ENCODE results near the gene MTA2. TPM values are rescaled to one million over a fixed set of nuclear protein-coding genes. Genes with fewer than 3 reads are reported as not detected.

The MTA2 gene
- total and polyA plus RNA-seq, 2 donors (not counting 1 experiment from before 2014, with no cell fraction given): 37.2 to 139 TPM

DNA sequence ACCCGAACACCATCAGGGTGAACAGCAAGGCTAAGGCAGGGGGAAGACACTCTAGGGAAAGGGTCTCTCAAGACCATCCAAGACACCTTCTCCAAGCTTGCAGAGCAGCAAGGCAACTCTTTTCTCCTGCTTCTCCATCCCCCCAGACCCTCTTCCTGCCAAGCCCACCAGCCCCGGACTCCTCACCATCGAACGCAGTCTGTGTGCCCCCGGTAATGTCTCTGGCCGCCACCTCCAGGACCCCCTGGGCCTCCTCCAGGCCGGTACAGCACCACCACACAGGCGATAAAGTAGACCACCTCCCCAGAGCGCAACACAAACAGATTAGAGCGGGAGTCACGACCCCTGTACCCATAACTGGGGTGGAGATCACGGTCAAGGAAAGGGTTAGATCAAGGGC is 7.1 kb upstream of the MTA2 start:
- no peak overlapping the region for H3K9ac ChIP-seq (ENCODE audit: low read length)
- H3K9me3 Mint-ChIP-seq (ENCODE audit: insufficient read depth): no peaks in the 10 kb centered on the region
- DNase-seq: no peak
- peaks cover 10 to 29% of the 10 kb centered on the region in 2 donors for H3K4me1 ChIP-seq (ENCODE audit: control insufficient read depth in 2 of 2, insufficient read depth in 2 of 2, low read length in 2 of 2)
- ChIA-PET POLR2A (interaction anchor here (1.5 to 1.8 kb wide), 2 partner anchors 17 to 56 kb away, joined by 4 to 5 read pairs; partner anchors contain the start of genes C11orf98, CSKMT and TUT1), CTCF (interaction anchor here (0.8 to 1.2 kb wide), 2 partner anchors 14 to 186 kb away, joined by 3 to 4 read pairs; no protein-coding TSS in a partner anchor)
- H4K20me1 ChIP-seq (ENCODE audit: control insufficient read depth, insufficient read depth, low read length, poor library complexity, severe bottlenecking): no peaks in the 10 kb centered on the region
- no peak overlapping the region for H3K27ac ChIP-seq (ENCODE audit: low read length in 2 of 2)
- H3K4me3 ChIP-seq (ENCODE audit: control extremely low read depth in 1 of 5, extremely low read depth in 1 of 5, insufficient read depth in 1 of 5, low read depth in 2 of 5, low read length in 4 of 5): no peak overlapping the region
- no peaks in the 10 kb centered on the region for H3K27me3 ChIP-seq (replicated peaks in 1 of 4; ENCODE audit: control extremely low read depth in 1 of 4, control insufficient read depth in 3 of 4, insufficient read depth in 4 of 4, low read length in 3 of 4)
- intact Hi-C loops (cut with micrococcal nuclease): no loop called here
- H2AFZ ChIP-seq (ENCODE audit: insufficient read depth, low read depth, low read length, poor library complexity, severe bottlenecking): no peak overlapping the region
- H3K4me2 ChIP-seq (replicated peaks; ENCODE audit: low read depth, low read length, poor library complexity, severe bottlenecking): no peak overlapping the region
- H3K27ac Mint-ChIP-seq: no peak overlapping the region
- no peak for ATAC-seq (ENCODE audit: low read depth)
- peak overlapping the region; percentile 5 for H3K4me3 Mint-ChIP-seq
- peaks cover 27% of the 10 kb centered on the region for H3K4me1 Mint-ChIP-seq
- H3K27me3 Mint-ChIP-seq: no peaks in the 10 kb centered on the region
- TF ChIP-seq EZH2 (IDR thresholded peaks at IDR 0.05; ENCODE audit: borderline replicate concordance, insufficient read depth, low read depth, low read length, poor library complexity, severe bottlenecking): no peak
- TF ChIP-seq, protein P1, sequence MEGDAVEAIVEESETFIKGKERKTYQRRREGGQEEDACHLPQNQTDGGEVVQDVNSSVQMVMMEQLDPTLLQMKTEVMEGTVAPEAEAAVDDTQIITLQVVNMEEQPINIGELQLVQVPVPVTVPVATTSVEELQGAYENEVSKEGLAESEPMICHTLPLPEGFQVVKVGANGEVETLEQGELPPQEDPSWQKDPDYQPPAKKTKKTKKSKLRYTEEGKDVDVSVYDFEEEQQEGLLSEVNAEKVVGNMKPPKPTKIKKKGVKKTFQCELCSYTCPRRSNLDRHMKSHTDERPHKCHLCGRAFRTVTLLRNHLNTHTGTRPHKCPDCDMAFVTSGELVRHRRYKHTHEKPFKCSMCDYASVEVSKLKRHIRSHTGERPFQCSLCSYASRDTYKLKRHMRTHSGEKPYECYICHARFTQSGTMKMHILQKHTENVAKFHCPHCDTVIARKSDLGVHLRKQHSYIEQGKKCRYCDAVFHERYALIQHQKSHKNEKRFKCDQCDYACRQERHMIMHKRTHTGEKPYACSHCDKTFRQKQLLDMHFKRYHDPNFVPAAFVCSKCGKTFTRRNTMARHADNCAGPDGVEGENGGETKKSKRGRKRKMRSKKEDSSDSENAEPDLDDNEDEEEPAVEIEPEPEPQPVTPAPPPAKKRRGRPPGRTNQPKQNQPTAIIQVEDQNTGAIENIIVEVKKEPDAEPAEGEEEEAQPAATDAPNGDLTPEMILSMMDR (IDR thresholded peaks at IDR 0.05): no peak
- peaks cover 66% of the 10 kb centered on the region for H3K79me2 ChIP-seq (ENCODE audit: control insufficient read depth, insufficient read depth, low read length)
- no peaks in the 10 kb centered on the region for H3K9me3 ChIP-seq (ENCODE audit: control extremely low read depth in 1 of 3, control insufficient read depth in 2 of 3, insufficient read depth in 1 of 3, low read length in 2 of 3)
- H3K36me3 ChIP-seq (replicated peaks in 1 of 2; ENCODE audit: control extremely low read depth in 1 of 2, control insufficient read depth in 1 of 2, extremely low read depth in 1 of 2, insufficient read depth in 2 of 2, low read length in 1 of 2): peaks cover 0 to 43% of the 10 kb centered on the region in 2 experiments
- 100% methylated on average over 7 of the region's 12 CpGs for whole genome bisulfite sequencing (ENCODE audit: insufficient coverage)

DNA sequence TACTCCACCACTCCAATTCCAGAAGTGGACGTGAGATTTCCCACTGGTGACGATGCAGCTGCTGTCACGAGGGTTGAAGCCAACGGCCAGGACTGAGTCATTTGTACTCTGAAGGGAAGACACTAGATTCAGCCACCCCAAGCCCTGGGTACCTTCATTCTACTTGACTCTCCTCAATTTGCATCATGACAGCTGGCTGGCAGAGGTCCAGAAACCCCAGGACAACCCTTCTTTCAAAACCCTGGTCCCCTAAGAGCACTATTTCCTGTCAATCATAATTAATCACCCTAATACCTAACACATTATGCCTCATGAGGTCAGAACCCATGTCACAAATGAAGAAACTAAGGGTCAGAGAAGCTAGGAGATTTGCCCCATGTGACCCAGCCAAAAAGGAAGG is 6.0 kb upstream of the MTA2 start:
- H3K27ac Mint-ChIP-seq: peak overlapping the region; percentile 59
- no peak for ATAC-seq (ENCODE audit: low read depth)
- peaks cover 35% of the 10 kb centered on the region for H3K4me1 Mint-ChIP-seq
- H3K4me3 Mint-ChIP-seq: no peak overlapping the region
- Histone ChIP-seq H3K4me1 (ENCODE audit: control insufficient read depth in 2 of 2, insufficient read depth in 2 of 2, low read length in 2 of 2) (peaks cover 10 to 28% of the 10 kb centered on the region in 2 donors), H3K36me3 (replicated peaks in 1 of 2; ENCODE audit: control extremely low read depth in 1 of 2, control insufficient read depth in 1 of 2, extremely low read depth in 1 of 2, insufficient read depth in 2 of 2, low read length in 1 of 2) (peaks cover 0 to 46% of the 10 kb centered on the region in 2 experiments), H3K9ac (ENCODE audit: low read length) (no peak overlapping the region), H3K27me3 (replicated peaks in 1 of 4; ENCODE audit: control extremely low read depth in 1 of 4, control insufficient read depth in 3 of 4, insufficient read depth in 4 of 4, low read length in 3 of 4) (no peaks in the 10 kb centered on the region), H3K4me3 (ENCODE audit: control extremely low read depth in 1 of 5, extremely low read depth in 1 of 5, insufficient read depth in 1 of 5, low read depth in 2 of 5, low read length in 4 of 5) (no peak overlapping the region), H3K4me2 (replicated peaks; ENCODE audit: low read depth, low read length, poor library complexity, severe bottlenecking) (no peak overlapping the region), H3K79me2 (ENCODE audit: control insufficient read depth, insufficient read depth, low read length) (peaks cover 66% of the 10 kb centered on the region), H2AFZ (ENCODE audit: insufficient read depth, low read depth, low read length, poor library complexity, severe bottlenecking) (no peak overlapping the region), H4K20me1 (ENCODE audit: control insufficient read depth, insufficient read depth, low read length, poor library complexity, severe bottlenecking) (no peaks in the 10 kb centered on the region), H3K27ac (ENCODE audit: low read length in 2 of 2) (no peak overlapping the region), H3K9me3 (ENCODE audit: control extremely low read depth in 1 of 3, control insufficient read depth in 2 of 3, insufficient read depth in 1 of 3, low read length in 2 of 3) (no peaks in the 10 kb centered on the region)
- no peak for TF ChIP-seq EZH2 (IDR thresholded peaks at IDR 0.05; ENCODE audit: borderline replicate concordance, insufficient read depth, low read depth, low read length, poor library complexity, severe bottlenecking)
- TF ChIP-seq, protein P1 (IDR thresholded peaks at IDR 0.05): no peak
- WGBS (ENCODE audit: insufficient coverage): 68% methylated on average over 4 of the region's 4 CpGs
- DNase-seq: no peak
- intact Hi-C loops (cut with micrococcal nuclease): no loop called here
- no peaks in the 10 kb centered on the region for H3K27me3 Mint-ChIP-seq
- ChIA-PET CTCF (interaction anchor here (0.6 to 1.7 kb wide), 3 partner anchors 16 to 65 kb away, joined by 3 to 8 read pairs (median 5); partner anchors contain the start of gene TUT1), POLR2A (interaction anchor here (0.7 to 1.8 kb wide), 5 partner anchors 9 to 1698 kb away, joined by 3 to 5 read pairs (median 3); partner anchors contain the start of genes C11orf98, CSKMT, EEF1G and ESRRA)
- H3K9me3 Mint-ChIP-seq (ENCODE audit: insufficient read depth): no peaks in the 10 kb centered on the region

Data from B cell (primary cell).